ENCODE measurements around the gene MON1A.

MON1A gene

DNA sequence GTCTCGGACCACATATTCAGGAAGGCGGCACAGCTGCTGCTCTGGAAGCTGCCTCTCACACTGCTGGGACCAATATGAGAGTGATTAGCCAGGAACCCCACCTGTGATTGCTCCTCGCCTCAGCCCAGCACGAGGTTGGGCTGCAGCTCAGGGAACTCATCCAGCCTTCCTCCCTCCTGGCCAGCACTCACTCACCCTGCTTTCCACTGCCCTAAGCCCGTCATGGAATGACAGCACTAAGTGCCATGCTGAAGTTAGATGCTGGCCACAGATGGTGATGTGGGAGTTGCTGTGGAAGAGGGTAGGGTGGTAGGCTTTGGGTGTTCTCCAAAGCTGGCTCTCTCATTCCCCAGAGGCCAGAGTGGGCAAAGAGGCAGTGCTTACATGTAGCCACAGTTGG, 33.3 kb downstream of the MON1A start:
- DNase-seq = no peak

DNA sequence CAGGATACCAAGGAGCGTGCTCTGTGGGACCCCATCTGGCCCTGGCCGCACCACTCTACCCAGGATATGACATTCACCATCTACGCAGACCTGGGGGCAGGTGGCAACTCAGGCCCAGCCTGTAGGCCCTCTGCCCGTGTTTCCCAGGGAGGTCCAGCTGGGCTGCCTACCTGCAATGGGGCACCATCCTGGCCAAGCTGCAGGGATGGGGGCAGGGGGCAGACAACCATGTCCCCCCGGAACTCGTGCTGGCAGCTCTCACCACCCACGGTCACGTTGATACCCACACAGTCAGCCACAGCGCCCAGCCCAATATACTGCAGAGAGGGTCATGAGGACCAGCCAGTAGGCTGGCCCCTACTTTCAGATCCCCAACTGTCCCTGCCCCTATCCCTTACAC, 33.8 kb downstream of the MON1A start:
- DNase-seq = no peak

DNA sequence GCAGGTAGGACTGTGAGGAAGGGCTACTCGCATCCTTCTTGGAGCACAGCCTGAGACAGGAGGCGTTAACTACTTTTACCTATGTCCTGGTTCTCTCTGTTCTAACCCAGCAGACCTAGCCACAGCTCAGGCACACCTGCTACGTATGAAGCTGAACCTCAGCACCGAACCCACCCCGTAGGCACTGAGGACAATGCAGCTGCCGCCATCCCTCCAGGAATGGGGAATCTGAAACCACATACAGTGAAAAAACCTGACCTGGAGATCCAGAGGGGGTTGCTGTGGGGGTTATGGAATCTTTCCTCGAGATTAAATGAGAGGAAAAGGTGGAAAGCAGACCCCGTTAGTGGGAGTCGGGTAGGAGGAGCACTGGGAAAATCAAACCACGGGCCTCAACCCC, 40.3 kb downstream of the MON1A start:
- no peak for DNase-seq

DNA sequence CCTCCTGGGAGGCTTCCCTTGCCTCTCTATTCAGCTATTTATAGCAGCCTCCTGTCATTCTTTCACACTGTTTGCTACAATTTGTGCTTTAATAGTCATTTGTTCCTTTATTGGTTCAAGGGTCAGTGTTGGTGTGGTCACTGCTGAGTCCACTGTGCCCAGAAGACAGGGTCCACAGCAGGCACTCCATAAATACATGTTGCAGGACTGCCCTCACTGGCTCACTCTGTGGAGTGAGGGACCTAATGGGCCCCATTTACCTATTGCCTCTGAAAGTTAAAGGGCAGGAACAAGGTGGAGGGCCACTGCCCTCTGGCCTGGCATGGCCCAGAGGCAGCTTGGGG, 42.7 kb downstream of the MON1A start:
- no peak for DNase-seq

DNA sequence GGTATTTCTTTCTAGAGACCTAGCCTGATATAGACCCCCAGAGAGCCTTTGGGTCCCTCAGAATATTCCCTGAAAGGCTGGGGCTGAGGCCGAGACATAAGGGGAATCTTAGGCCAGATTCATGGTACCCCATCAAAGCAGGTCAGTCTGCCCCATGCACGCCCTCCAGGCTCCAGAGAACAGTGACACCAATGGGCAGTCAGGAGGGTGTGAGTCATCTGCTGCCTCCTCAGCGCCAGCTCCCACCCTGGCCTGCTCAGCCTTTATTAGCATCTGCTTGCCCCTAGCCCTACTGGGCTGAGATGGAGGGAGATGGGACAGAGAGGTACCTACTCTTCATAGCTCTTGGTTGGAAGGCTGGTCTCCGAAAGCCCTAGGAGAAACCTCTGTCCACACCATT, 45.6 kb downstream of the MON1A start:
- no peak for DNase-seq

DNA sequence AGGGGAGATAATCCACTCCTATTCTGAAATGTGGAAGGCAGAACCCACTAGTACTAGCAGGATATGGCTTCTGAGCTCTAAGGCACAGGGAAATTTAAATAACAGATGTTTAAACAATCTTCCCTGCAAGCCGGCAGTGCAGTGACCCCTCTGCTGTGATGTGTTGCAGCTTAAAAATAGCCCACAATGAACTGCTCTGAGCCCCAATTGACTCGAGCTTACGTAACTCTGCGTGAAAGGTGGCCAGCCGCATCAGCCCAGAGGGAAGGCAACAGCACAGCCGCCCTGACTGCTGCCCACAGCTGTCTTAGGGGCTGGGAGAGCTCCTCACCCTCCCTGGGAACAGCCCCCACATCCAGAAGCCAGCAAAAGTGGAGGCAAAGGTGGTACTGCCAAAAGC, 47.4 kb downstream of the MON1A start:
- DNase-seq = no peak

DNA sequence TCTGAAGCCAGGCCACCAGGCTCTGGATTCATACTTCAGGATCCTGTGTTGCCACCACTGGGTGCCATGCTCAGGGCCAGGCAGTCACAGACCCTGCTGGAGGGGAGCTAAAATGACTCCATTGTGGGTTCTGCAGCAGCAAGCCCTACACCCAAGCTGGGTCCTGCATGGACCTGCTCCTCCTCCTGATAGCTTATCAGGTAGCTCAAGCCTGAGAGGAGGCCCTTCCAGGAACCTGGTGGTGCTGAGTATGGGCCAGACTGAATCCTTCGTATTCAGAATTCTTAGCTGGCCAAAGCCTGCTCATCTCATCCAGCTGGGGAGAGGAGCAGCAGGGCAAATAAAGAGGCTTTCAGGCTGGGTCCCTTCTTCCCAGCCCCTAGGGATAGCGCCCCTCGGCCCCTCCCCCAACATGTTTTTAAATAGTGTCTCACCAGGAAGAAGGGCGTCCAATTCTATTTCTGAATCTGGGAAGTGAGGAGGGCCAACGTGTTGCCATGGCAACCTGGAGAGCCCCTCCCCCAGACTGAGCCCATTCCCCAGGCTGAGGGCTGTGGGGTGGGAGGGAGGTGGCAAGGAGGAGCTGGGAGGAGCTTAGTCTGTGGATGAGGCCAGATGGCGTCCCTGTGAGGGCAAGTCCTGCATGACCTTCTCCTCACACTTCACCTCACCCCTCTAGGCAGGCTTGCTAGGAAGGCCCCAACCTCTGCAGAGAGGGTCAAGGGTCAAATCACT, 48.9 kb downstream of the MON1A start:
- DNase-seq = peak in 1 of 56 donors; percentile 17

DNA sequence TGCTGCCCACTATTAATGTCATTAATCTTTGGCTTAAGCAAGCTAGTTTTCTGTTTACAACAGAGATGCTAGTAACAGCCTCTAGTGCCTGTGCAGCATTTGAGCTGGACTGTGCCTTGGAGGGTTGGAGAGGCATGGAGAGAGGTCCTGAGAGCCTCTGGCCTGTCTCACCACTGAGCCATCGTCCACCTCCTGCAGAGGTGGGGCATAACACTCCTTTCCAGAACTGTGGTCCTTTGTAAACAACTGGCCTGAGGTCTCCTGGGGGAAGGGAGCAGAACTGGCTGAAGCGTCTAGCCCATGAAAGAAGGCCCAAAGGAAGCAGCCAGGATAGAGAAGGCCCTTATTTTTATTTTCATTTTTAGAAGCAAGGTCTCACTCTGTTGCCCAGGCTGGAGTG, 49.9 kb downstream of the MON1A start:
- no peak for DNase-seq

DNA sequence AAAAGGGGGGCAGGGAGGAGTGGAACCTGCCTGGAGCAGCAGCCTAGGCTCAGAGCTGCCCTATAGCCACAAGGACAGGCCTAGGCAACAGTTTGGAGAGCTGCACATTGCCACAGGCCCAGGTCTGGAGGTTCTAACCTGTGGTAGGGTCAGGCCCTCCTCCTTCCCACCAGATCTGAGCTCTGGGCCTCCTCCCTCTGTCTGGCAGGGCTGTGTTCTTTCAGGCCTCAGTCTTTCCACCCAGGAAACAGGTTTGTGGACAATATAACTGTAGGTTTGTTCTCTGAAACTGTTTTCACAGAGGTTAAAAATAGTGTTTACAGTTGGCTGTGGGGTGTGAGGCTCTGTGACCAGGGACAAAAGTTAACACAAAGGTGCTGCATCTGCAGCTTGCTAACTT, 50.9 kb downstream of the MON1A start:
- DNase-seq = no peak

DNA sequence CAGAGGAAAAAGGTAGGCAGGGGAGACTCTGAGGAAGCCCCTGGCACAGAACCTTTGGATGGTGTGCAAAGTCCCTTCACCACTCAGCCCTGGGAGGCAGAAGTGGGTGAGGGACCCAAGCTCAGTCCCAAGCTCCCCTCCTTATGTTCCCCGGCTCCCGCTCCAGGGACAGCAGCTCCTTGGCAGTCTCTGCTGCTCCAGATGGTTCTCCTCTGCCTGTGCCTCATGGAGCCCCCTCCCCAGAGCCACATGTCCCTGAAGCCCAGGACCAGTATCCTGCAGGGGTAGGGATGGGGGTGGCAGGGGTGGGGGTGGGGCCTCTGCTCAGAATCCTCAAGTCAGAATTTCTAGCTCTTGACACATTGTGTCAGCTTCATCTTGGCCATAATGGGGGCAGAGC, 51.9 kb downstream of the MON1A start:
- DNase-seq = no peak

DNA sequence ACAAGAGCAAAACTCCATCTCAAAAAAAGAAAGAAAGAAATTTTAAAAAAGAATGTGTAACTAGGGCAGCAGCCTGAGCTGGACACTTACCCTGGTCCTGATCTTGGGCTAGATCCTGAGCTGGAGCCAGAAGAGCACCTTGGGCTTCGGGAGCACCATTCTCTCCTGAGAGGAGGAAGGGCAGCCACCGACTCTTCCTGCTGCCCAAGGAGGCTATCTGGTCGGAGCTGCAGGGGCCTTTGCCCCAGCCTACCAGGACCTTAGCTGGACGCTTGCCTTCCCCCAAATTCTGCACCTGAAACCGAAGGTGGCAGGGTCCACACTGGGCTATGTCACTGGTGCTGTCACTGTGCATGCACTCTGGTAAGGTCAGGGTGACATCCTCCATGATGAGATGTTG, 53.0 kb downstream of the MON1A start:
- no peak for DNase-seq

DNA sequence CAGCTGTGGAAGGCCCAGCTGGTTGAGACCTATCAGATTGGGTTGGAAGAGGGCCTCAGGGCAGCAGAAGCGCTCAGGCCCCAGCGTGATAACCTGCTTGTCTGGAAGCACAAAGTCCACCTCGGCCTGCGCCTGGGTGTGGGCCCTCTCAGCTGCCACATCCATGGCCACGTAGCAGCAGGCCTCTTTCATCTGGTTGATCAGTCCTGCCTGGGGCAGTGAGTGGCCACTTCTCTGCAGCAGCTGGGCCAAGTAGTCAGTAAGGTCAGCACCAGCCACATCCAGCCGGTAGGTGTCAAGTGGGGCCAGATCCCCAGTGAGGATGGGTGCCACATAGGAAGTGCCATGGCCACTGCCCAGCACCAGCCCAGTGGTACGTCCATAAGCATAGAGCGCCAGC, 56.0 kb downstream of the MON1A start:
- DNase-seq = no peak

DNA sequence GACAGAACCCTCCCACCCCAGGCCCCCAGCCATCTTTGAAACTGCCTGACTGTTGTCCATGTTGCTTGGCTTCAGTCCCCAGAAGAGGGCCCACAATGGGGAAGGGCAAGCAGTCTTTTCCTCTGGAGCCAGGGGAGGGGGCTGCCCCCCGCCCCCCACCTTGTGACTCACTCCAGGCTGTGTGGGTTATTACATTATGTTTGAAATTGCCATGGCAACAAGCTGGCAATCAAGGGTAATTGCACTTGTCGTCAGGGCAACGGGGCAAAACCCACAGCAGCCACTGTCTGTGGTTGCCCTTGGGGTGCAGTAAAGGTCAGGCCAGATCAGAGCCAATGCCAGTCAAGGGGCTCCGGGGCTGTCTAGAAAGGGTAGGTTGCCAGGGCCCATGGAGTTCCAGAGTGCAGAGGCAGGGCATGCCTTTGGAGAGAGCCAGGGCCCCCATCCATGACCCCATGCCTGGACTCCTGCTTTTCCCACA, 56.8 kb downstream of the MON1A start:
- peak in 21 of 56 donors; percentile 8 to 65 (median 39) for DNase-seq

DNA sequence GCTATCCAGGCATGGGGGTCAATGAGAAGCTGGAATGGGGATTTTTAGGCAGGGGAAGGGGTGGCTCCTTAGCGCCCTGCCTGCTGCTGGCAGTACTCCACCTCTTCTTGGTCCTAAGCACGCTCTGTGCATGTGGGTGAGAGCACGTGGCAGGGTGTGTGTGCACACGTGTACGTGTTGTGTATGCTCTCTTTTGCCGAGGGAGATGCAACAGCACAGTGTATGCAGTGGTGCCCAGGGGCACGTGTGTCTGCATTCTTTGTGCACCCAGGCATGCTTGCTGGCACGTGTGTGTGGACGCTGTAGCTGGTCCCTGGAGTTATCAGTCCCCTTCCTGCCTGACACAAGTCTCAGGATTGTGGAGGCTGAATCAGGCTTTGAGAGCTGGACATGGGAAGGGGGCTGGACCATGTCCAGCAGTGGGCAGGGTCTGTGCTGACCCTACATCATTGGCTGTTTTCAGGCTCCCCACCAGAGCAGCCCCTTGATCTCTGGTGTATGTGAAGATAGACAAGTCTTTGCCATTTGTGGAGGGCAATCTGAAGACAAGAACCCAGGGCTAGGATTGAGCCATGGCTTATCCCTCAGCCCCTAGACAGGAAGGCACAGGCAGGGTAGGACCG, 58.0 kb downstream of the MON1A start:
- DNase-seq = peak in 25 of 56 donors; percentile 4 to 73 (median 42)

DNA sequence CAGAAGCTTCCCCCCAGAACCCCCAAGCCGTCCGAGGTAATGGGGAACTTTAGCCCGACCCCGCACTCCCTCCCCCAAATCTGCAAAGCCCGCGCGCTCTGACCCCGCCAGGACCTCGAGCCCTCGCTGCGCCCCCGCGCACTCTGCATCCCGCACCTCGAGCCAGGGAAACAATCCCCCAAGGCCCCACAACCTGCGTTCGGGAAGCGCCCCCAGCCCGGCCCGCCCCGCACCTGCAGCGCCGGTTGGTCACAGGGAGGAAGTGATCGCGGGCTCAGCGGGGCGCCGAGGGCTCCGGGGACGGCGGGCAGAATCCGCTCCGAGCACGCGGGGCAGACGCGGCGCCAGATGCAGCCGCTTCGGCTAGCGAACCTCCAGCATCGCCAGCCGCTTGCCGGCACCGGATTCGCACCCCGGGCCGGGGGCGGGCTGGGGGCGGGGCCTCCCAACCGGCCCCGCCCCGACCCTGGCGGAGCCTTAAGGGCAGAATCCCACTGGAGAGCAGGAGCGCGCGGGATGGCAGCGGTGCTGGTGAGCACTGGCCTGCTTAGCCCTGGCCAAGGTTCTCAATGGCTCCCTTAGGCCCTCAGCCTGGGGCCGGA, 60.0 kb downstream of the MON1A start, which contains the start of gene CAMKV:
CAMKV (minus strand) TSS at position 382 of the 602 bp plus-strand sequence. CDS start 7,518 bp downstream, outside the sequence.
- peak in 29 of 56 donors; percentile 10 to 81 (median 43) for DNase-seq

DNA sequence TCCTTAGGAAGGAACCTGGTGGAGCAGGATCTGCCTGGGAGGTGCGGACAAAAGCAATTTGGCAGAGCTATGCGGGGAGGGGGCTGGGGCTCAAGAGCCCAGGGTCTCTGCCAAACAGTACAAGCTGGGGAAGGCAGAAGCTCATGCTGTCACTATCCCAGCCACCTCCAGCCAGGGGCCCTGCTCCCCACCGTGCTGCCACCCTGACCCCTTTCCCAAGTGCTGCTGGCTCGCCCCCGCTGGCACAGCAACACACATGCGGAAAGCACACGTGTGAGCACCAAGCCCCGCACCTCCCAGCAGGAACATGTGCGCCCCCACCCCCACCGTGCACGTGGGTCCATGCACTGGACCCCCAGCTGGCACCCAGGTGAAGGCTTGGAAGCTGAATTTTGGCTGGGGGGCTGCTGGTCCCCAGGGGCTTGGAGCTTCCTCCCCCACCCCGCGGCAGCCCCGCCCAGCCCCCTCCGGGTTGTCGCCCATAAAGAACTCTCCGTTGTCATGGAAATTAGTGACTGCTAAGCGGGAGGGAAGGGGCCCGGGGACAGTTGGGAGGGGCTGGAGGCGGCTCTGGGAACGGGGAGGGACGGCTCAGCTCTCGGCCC, 60.6 kb downstream of the MON1A start:
- peak in 26 of 56 donors; percentile 6 to 78 (median 43) for DNase-seq

DNA sequence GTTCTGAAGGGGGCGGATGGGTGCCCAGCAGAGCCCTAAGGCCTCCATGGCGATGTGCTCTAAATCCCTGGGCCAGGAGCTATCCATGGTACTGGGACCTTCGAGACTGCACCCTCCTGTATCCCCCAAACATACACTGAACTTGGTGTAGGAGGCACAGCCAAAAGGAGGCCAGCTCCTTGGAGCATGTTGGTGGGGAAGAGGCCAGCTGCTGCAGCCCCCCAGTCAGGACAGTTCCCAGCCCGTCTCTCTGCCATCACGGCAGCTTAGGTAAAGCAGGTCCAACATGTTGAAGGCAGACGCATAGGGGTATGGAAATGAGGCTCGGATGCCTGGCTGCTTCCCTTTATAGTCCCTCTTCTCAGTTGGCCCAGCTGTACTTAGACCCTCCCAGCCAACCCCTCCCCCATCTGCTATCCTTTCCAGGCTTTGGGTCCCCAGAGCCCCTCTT, 61.7 kb downstream of the MON1A start:
- no peak for DNase-seq

DNA sequence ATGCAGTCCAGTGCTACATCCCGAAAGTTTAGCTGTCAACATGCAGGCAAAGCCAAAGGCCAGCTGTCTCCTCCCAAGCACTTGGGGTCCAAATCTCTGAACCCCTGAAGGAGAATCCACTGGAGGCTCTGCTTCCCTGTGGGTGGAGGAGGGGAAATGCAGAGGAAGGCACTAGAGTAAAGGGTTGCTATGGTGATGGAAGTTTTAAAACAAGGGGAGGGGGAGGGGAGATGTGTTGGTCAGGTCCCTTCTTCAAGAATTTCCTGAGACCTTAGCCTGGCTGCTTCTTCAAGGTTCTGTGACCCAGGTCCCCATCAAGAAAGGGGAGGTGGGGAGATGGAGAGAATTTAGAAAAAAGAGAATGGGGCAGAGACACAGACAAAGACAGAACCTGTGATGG, 62.2 kb downstream of the MON1A start:
- peak in 1 of 56 donors; percentile 20 for DNase-seq

DNA sequence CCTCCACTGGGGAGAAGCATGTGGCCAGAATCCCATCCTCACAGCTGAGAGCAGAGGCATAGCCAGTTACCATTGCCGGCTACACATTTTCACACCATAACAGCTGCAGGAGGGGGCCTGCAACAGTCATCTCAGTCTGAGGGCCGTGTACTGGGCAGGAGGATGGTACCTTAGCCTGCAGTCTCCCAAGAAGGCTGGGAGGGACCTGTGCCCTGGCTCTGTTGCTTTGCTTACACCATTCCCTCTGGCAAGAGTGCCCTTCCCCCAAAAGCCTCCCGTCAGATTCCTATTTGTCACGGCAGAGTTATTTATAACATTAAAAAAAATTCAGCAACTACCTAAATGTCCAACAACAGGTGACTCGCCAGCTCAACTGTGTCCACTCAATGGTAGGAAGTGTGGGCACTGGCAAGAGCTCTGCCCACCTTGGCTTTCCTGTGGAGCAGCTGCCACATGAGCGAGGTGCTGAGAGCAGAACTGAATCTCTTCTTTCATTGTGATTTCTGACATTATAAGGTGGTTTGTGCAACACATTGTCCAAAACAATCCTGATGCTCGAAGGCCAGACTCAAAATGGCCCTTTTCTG, 64.3 kb downstream of the MON1A start:
- no peak for DNase-seq

DNA sequence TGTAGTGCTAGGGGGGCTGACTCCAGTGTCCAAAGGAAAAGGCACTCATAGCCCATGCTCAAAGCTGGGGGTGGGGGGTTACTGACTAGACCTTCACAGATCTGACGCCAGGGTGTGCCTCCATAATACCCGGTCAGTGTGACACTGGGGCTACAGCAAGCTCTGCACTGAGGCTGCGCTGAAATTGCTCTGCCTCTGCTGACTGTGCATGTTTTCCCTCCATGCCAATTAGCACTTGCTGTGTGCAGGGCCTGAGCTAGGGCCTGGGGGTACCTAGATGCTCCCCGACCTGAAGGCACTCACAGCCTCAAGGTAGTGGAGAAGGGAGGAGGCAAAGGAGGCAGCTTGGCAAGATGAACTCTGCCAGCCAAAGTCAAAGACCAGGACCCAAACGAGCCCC, 65.1 kb downstream of the MON1A start:
- no peak for DNase-seq

DNA sequence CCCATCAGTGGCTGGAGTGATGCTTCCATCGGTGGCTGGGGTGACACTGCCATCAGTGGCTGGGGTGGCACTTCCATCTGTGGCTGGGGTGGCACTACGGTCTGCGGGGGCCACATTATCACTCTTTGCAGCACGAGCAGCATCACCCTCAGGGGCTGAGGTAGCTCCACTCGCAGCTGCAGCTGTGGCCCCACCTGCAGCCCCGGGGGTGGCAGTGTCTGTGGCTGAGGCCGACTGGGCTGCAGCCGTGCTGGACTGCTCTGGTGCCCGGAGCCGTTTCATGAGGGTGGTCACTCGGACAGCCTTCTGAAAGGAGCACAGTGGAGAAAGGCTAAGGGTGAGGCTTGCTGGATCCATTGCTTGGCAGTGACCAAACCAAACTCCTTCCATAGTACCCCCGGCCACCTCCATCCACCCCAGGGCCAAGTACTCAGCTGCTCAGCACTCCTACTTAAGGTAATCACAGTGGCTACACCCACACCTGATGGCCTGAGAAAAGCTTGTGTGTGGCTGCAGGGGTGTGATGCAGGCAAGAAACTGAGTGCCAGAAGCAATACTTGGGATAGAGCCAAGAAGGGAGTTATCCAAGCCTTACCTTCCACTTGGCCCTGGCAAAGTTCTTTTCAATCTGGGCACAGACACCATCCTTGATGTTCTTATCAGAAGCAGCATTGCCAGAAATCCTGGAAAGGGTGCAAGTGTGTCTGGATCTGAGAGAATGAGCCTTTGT, 69.9 kb downstream of the MON1A start:
- no peak for DNase-seq
